Raji (cell line): Measurements from ENCODE around the gene ATAD3A.

Experiments used
- POLR2A ChIP-seq: IDR thresholded peaks from 2 replicates; pipeline ENCODE4 v1.6.1; 2011; ENCODE audit warnings: low read depth, low read length, control low read depth; ENCODE audit not compliant: insufficient read depth

Gene ATAD3A

GRCh38 chr1:1507305-1507704 lies 4.7 kb upstream of the ATAD3A start:
- TF ChIP-seq POLR2A, result no peak

- no peak for TF ChIP-seq POLR2A
These were observed 940 bp upstream of the ATAD3A start for GRCh38 chr1:1510912-1511532.

- TF ChIP-seq POLR2A, result no peak
These were observed 6.1 kb downstream of the ATAD3A start for GRCh38 chr1:1517973-1518620.

- TF ChIP-seq POLR2A, result no peak
These were observed 9.4 kb downstream of the ATAD3A start for GRCh38 chr1:1521331-1521730.

- TF ChIP-seq POLR2A, result no peak
These were observed 15.3 kb downstream of the ATAD3A start for GRCh38 chr1:1527092-1527816.

- no peak for TF ChIP-seq POLR2A
These were observed 16.6 kb downstream of the ATAD3A start for GRCh38 chr1:1528301-1529267.

GRCh38 chr1:1529321-1529720 lies 17.4 kb downstream of the ATAD3A start:
- TF ChIP-seq POLR2A, result no peak

GRCh38 chr1:1529936-1530335 lies 18.0 kb downstream of the ATAD3A start:
- no peak for TF ChIP-seq POLR2A

GRCh38 chr1:1531947-1532346 lies 20.0 kb downstream of the ATAD3A start:
- TF ChIP-seq POLR2A, result no peak

- TF ChIP-seq POLR2A, result no peak
These were observed 22.6 kb downstream of the ATAD3A start for GRCh38 chr1:1534401-1535154.

GRCh38 chr1:1535201-1536018 lies 23.4 kb downstream of the ATAD3A start:
- TF ChIP-seq POLR2A, result no peak

- TF ChIP-seq POLR2A, result no peak
These were observed 24.3 kb downstream of the ATAD3A start for GRCh38 chr1:1536019-1536937.
